CD4-positive, CD25-positive, alpha-beta regulatory T cell (primary cell): Measurements from ENCODE around the gene SIVA1. TPM values are rescaled to one million over a fixed set of nuclear protein-coding genes. Genes with fewer than 3 reads are reported as not detected.

Source experiments
- ATAC-seq, 2 donors: fragments of 150-1000 bp; cut with Tn5 transposase; one replicate each; pipeline ENCODE4 v1.10.0; 2021; ENCODE audit warnings: low read depth in 2 of 2, moderate number of reproducible peaks in 2 of 2, moderate library complexity in 1 of 2
- DNase-seq, 3 donors: peaks; one replicate each; pipeline versions ENCODE4 v3.0.0 to v3.0.0-alpha.2; 2012 to 2022; ENCODE audit warnings: mixed read lengths in 1 of 3
- H3K27ac ChIP-seq: one replicate; pipeline ENCODE4 v1.7.0; 2013; ENCODE audit warnings: mild to moderate bottlenecking, low read length; ENCODE audit not compliant: insufficient read depth, poor library complexity, severe bottlenecking
- H3K27me3 ChIP-seq: one replicate; pipeline ENCODE4 v1.7.0; 2013; ENCODE audit warnings: low read length; ENCODE audit not compliant: control insufficient read depth, insufficient read depth
- H3K36me3 ChIP-seq: one replicate; pipeline ENCODE4 v1.7.0; 2013; ENCODE audit warnings: mild to moderate bottlenecking, low read length, moderate library complexity; ENCODE audit not compliant: control insufficient read depth, insufficient read depth
- H3K4me1 ChIP-seq: 2 replicates; pipeline ENCODE4 v1.7.0; 2013; ENCODE audit warnings: mild to moderate bottlenecking, low read length; ENCODE audit not compliant: insufficient read depth, control insufficient read depth, poor library complexity, severe bottlenecking
- H3K4me3 ChIP-seq: one replicate; pipeline ENCODE4 v1.7.0; 2013; ENCODE audit warnings: low read depth, mild to moderate bottlenecking, low read length, moderate library complexity
- H3K9me3 ChIP-seq, 2 experiments: 1 replicate in 1 of 2; 2 replicates in 1 of 2; pipeline ENCODE4 v1.7.0; 2013; ENCODE audit warnings: low read length in 2 of 2, mild to moderate bottlenecking in 1 of 2, moderate library complexity in 1 of 2; ENCODE audit not compliant: control insufficient read depth in 2 of 2
- H3K27ac Mint-ChIP-seq, 3 donors: one replicate each; pipeline ENCODE4 v1.8.0; 2020 to 2022; ENCODE audit warnings: mild to moderate bottlenecking in 3 of 3, mixed read lengths in 3 of 3, moderate library complexity in 2 of 3
- H3K27me3 Mint-ChIP-seq: one replicate; pipeline ENCODE4 v1.8.0; 2022; ENCODE audit warnings: mild to moderate bottlenecking, mixed read lengths
- H3K36me3 Mint-ChIP-seq: one replicate; pipeline ENCODE4 v1.8.0; 2020; ENCODE audit warnings: mixed read lengths
- H3K4me1 Mint-ChIP-seq, 4 donors: one replicate each; pipeline ENCODE4 v1.8.0; 2020 to 2022; ENCODE audit warnings: mixed read lengths in 4 of 4, mild to moderate bottlenecking in 1 of 4
- H3K4me3 Mint-ChIP-seq, 4 donors: one replicate each; pipeline ENCODE4 v1.8.0; 2020 to 2022; ENCODE audit warnings: mild to moderate bottlenecking in 4 of 4, mixed read lengths in 4 of 4, moderate library complexity in 3 of 4
- H3K9me3 Mint-ChIP-seq, 7 donors: one replicate each; pipeline ENCODE4 v1.8.0; 2020 to 2022; ENCODE audit warnings: mixed read lengths in 7 of 7, mild to moderate bottlenecking in 3 of 7, moderate library complexity in 2 of 7
- polyA plus RNA-seq, 4 donors: library from polyadenylated mRNA; unstranded; fragments of 300-500 nt; fragmentation: Illumina TruSeq; gene quantifications; one replicate each; pipeline ENCODE4 v1.2.3, GENCODE V29; 2021
- total RNA-seq: library from RNA; stranded (reverse); gene quantifications from one replicate; pipeline ENCODE4 v1.2.3, GENCODE V29; 2022

Gene SIVA1
- total and polyA plus RNA-seq, 5 donors from 2014 or later = 82.6 to 281 (median 240) TPM

DNA sequence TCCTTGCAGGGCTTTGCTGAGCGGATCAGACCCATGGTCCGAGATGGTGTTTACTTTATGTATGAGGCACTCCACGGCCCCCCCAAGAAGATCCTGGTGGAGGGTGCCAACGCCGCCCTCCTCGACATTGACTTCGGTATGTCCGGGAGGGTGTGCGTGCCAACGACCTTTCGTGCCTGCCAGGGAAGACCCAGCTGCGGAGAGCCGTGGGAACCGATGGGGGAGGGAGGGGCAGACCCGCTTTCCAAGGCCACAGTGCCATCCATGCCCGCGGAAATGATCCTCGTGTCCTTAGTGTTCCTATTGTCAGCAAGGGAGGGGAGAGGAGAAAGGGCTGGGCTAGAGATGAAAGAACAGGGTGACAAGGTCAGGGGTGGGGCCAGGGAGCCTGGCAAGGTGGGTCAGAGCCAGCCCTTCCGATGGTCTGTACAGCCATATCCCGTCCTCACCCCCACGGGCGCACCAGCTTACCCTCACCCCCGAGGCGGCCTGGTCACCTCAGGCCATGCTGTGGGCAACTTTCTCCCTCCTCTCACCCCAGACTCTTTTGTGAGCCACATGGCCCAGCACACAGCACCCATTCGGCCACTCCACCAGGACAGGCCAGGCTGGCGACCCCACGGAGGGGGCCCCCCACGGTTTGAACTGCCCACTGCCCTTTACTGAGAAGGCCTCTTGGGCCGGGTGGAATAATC lies 11.7 kb upstream of the SIVA1 start:
- Mint-ChIP-seq H3K9me3 (no peaks in the 10 kb centered on the region), H3K4me3 (no peak overlapping the region), H3K36me3 (peaks cover 7% of the 10 kb centered on the region), H3K27me3 (no peaks in the 10 kb centered on the region), H3K4me1 (peaks cover 0 to 6% (median 0%) of the 10 kb centered on the region in 4 donors), H3K27ac (peak overlapping the region in 1 of 3 donors; percentile 14)
- H3K4me3 ChIP-seq = no peak overlapping the region
- H3K9me3 ChIP-seq = no peaks in the 10 kb centered on the region
- ATAC-seq (no peak), DNase-seq (no peak)
- H3K27me3 ChIP-seq = no peaks in the 10 kb centered on the region
- H3K36me3 ChIP-seq = no peaks in the 10 kb centered on the region
- H3K4me1 ChIP-seq = peaks cover 6% of the 10 kb centered on the region
- no peak overlapping the region for H3K27ac ChIP-seq

DNA sequence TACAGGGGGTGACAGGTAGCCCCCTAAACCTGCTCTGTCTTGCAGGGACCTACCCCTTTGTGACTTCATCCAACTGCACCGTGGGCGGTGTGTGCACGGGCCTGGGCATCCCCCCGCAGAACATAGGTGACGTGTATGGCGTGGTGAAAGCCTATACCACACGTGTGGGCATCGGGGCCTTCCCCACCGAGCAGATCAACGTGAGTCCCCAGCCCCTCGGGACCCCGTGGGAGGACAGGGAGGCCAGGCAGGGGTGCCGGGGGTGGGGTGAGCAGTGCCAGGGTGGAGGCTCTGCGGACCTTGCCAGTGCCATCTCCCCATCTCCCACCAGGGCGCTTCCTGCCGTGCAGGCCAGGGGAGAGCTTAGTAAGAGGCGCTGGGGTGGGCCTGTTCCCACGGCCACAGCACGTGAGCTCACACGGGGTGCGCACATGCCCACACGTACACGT lies 11.1 kb upstream of the SIVA1 start:
- no peak for ATAC-seq

DNA sequence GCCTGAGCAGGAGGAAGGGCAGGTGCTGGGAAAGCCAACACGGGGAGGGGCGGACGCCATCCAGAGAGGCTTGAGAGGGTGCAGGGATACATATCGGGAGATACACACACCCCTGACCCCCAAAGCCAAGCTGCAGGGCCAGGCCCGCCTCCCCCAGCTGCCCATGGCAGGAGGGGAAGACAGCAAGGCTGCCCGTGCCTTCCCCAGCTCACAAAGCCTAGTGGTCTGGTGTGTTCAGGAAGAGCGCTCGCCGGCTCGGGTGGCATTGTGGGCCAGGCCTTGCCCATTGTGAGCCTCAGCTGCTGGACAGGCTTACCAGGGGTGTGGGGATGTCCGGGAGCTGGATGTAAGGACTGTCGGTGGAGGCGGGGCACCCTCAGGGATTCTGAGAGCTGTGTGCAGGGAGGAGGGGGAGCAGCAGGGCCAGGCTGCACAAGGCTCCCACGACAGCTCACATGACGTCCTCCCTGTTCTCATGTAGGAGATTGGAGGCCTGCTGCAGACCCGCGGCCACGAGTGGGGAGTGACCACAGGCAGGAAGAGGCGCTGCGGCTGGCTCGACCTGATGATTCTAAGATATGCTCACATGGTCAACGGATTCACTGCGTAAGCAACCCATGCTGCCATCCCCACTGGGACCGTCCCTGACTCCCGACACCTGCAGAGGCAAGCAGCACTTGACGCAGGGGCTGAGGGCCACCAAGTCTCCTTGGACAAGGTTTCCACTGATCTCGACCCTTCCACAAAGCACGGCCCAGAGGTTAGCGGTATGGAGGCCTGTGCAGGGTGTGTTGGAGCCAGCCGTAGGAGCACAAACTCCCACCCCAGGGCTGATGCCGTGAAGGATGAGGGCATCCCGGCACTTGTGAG lies 10.1 kb upstream of the SIVA1 start:
- Histone ChIP-seq H3K36me3 (no peaks in the 10 kb centered on the region), H3K27me3 (no peaks in the 10 kb centered on the region), H3K9me3 (no peaks in the 10 kb centered on the region), H3K4me3 (no peak overlapping the region), H3K27ac (no peak overlapping the region), H3K4me1 (peaks cover 6% of the 10 kb centered on the region)
- ATAC-seq = no peak
- peaks cover 0 to 6% (median 0%) of the 10 kb centered on the region in 4 donors for H3K4me1 Mint-ChIP-seq
- no peaks in the 10 kb centered on the region for H3K27me3 Mint-ChIP-seq
- H3K9me3 Mint-ChIP-seq = no peaks in the 10 kb centered on the region
- peaks cover 7% of the 10 kb centered on the region for H3K36me3 Mint-ChIP-seq
- peak overlapping the region in 1 of 3 donors; percentile 20 for H3K27ac Mint-ChIP-seq
- no peak for DNase-seq
- H3K4me3 Mint-ChIP-seq = no peak overlapping the region

More for the DNA sequence above, 11.1 kb upstream of the SIVA1 start:
- no peak overlapping the region for H3K27ac Mint-ChIP-seq
- no peak overlapping the region for H3K4me3 ChIP-seq
- H3K27me3 Mint-ChIP-seq = no peaks in the 10 kb centered on the region
- H3K4me1 Mint-ChIP-seq = peaks cover 0 to 6% (median 0%) of the 10 kb centered on the region in 4 donors
- H3K4me3 Mint-ChIP-seq = no peak overlapping the region
- no peak for DNase-seq
- peaks cover 6% of the 10 kb centered on the region for H3K4me1 ChIP-seq
- no peaks in the 10 kb centered on the region for H3K9me3 Mint-ChIP-seq
- no peaks in the 10 kb centered on the region for H3K27me3 ChIP-seq
- no peaks in the 10 kb centered on the region for H3K36me3 ChIP-seq
- no peaks in the 10 kb centered on the region for H3K9me3 ChIP-seq
- H3K36me3 Mint-ChIP-seq = peaks cover 7% of the 10 kb centered on the region
- H3K27ac ChIP-seq = no peak overlapping the region

DNA sequence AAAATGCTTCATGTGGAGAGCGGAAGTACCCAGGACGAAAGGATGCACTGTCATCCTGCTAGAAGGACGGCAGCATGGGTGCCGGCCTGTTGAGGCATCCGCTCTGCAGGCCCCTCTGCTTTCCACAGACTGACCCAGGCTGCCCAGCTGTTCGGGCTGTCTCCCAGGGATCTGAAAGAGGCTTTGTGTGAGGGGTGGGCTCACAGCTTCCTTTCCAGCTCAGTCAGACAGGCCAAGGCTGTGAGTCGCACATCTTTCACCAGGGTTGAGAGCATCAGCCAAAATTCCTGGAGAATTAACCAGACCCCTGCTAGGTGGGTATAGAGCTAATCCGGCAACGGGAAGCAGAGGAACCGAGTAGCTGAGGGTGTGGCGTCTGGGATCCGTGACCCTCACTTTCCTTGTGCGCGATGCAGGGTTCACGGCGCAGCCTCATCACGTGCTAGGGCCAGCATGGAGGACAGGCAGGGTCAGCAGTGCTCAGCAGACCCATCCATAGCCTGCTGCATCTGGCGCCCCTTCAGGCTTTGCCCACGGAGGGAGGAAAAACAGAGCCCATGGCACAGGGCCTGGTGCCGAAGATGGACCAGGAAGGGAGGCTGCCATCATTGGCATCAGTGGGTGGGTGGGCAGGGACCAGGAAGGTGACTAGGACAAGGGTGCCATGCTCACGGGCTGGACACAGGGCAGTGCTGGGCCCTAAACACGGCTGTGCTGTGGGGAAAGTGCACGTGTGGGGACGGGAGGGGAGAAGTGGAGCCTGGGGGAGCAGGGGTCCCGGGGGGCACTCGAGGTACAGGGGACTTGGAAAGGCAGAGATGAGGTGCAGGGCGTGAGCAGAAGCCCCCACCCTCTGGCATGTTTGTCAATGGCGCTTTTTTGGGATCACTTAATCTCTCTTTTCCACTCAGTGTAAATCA lies 9.2 kb upstream of the SIVA1 start:
- H3K4me1 ChIP-seq = peaks cover 6% of the 10 kb centered on the region
- H3K9me3 Mint-ChIP-seq = no peaks in the 10 kb centered on the region
- H3K4me1 Mint-ChIP-seq = peaks cover 0 to 6% (median 0%) of the 10 kb centered on the region in 4 donors
- ATAC-seq = no peak
- H3K27ac Mint-ChIP-seq = peak overlapping the region in 2 of 3 donors; percentile 5 to 20
- no peak for DNase-seq
- no peak overlapping the region for H3K4me3 Mint-ChIP-seq
- H3K4me3 ChIP-seq = no peak overlapping the region
- no peak overlapping the region for H3K27ac ChIP-seq
- no peaks in the 10 kb centered on the region for H3K9me3 ChIP-seq
- no peaks in the 10 kb centered on the region for H3K27me3 ChIP-seq
- H3K27me3 Mint-ChIP-seq = no peaks in the 10 kb centered on the region
- H3K36me3 ChIP-seq = no peaks in the 10 kb centered on the region
- peaks cover 7% of the 10 kb centered on the region for H3K36me3 Mint-ChIP-seq

DNA sequence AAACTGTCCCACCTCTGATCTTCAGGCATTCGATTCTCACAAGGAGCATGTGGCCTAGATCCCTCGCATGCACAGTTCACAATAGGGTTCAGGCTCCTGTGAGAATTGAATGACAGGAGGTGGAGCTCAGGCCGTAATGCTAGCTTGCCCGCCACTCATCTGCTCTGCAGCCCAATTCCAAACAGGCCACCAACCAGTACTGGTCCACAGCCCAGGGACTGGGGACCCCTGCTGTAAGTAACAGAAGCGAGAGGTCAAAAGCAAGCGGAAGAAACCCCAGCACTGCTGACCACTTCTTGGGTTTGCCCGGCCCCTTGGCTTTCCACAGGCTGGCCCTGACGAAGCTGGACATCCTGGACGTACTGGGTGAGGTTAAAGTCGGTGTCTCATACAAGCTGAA lies 8.5 kb upstream of the SIVA1 start:
- ATAC-seq (no peak), DNase-seq (no peak)
- Mint-ChIP-seq H3K4me1 (peaks cover 0 to 6% (median 0%) of the 10 kb centered on the region in 4 donors), H3K27me3 (no peaks in the 10 kb centered on the region), H3K4me3 (no peak overlapping the region), H3K36me3 (peaks cover 7% of the 10 kb centered on the region), H3K9me3 (no peaks in the 10 kb centered on the region), H3K27ac (no peak overlapping the region)
- Histone ChIP-seq H3K36me3 (no peaks in the 10 kb centered on the region), H3K4me1 (peaks cover 6% of the 10 kb centered on the region), H3K27me3 (no peaks in the 10 kb centered on the region), H3K27ac (no peak overlapping the region), H3K9me3 (no peaks in the 10 kb centered on the region), H3K4me3 (no peak overlapping the region)

DNA sequence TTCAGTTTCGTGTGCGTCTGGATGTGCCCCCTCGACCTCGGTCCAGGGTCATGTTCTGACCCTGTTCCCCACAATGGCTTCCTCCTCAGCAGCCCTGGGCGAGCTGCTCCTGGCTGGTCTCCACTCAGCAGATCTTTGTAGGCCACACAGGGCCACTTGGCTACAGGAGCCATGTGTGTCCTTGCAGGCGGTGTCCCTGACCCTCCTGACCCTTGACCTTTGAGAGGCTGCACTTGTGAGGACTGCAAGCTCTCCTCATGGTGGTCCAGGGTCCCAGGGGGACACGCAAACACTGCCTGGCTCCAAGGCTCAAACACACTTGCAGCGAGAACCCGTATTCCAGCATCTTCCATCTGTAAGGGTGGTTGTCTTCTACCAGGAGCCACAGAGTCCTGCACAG lies 7.5 kb upstream of the SIVA1 start:
- no peak overlapping the region for H3K4me3 Mint-ChIP-seq
- H3K4me1 ChIP-seq = peaks cover 6% of the 10 kb centered on the region
- no peaks in the 10 kb centered on the region for H3K36me3 ChIP-seq
- H3K27me3 Mint-ChIP-seq = no peaks in the 10 kb centered on the region
- H3K27ac Mint-ChIP-seq = no peak overlapping the region
- no peak overlapping the region for H3K4me3 ChIP-seq
- H3K4me1 Mint-ChIP-seq = peaks cover 0 to 6% (median 0%) of the 10 kb centered on the region in 4 donors
- DNase-seq = no peak
- H3K9me3 Mint-ChIP-seq = no peaks in the 10 kb centered on the region
- H3K36me3 Mint-ChIP-seq = peaks cover 3% of the 10 kb centered on the region
- no peak overlapping the region for H3K27ac ChIP-seq
- H3K27me3 ChIP-seq = no peaks in the 10 kb centered on the region
- ATAC-seq = no peak
- no peaks in the 10 kb centered on the region for H3K9me3 ChIP-seq

DNA sequence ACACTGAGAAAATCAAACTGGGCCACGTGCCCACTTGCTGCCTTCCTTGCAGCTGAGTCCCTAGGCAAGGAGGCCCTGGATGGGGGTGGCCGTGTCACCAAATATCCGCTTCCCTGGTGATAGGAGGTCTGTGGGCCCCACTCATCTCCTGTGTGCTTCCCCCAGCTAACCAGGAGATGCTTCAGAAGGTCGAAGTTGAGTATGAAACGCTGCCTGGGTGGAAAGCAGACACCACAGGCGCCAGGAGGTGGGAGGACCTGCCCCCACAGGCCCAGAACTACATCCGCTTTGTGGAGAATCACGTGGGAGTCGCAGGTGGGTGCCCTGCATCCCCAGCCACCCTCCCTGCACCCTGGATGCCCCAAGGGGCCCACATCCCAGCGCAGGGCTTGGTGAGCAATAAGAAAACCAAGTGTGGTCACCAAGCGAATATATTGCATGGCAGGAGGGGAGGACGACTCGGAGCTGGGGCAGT lies 6.8 kb upstream of the SIVA1 start:
- Mint-ChIP-seq H3K9me3 (no peaks in the 10 kb centered on the region), H3K27me3 (no peaks in the 10 kb centered on the region), H3K27ac (no peak overlapping the region), H3K36me3 (no peaks in the 10 kb centered on the region), H3K4me3 (peak overlapping the region in 1 of 4 donors; percentile 30), H3K4me1 (peaks cover 0 to 11% (median 0%) of the 10 kb centered on the region in 4 donors)
- Histone ChIP-seq H3K36me3 (no peaks in the 10 kb centered on the region), H3K27me3 (no peaks in the 10 kb centered on the region), H3K4me1 (peaks cover 6% of the 10 kb centered on the region), H3K9me3 (no peaks in the 10 kb centered on the region), H3K4me3 (no peak overlapping the region), H3K27ac (no peak overlapping the region)
- DNase-seq (peak in 1 of 3 donors; percentile 26), ATAC-seq (peak in 1 of 2 donors; percentile 30)
